ENCODE measurements around the gene ESRRA.

GRCh38 chr11:64261556-64262080 is 43.7 kb upstream of the ESRRA start:
- TF ChIP-seq CTCF (IDR thresholded peaks at IDR 0.05), result no peak
- no peak for TF ChIP-seq EP300 (IDR thresholded peaks at IDR 0.05)
- TF ChIP-seq POLR2AphosphoS5 (IDR thresholded peaks at IDR 0.05), result no peak

Measured in suprapubic skin (tissue), 4 donors.